DOHH2 (cell line): Measurements from ENCODE around the gene GPR107.

Experiments used
- EZH2phosphoT487 ChIP-seq: fragments of 200-600 bp; sonication (generic); IDR thresholded peaks from 2 replicates; pipeline ENCODE4 v1.6.1; 2017; ENCODE audit warnings: borderline replicate concordance, mild to moderate bottlenecking, antibody characterized with exemption, low read length, moderate library complexity, mixed read lengths
- TF ChIP-seq, protein P1 (sequence below): fragments of 200-600 bp; sonication (generic); IDR thresholded peaks from one replicate; pipeline ENCODE4 v1.5.1; 2014; ENCODE audit warnings: antibody characterized with exemption, mild to moderate bottlenecking, low read depth, low read length; ENCODE audit not compliant: poor library complexity, severe bottlenecking

DNA sequence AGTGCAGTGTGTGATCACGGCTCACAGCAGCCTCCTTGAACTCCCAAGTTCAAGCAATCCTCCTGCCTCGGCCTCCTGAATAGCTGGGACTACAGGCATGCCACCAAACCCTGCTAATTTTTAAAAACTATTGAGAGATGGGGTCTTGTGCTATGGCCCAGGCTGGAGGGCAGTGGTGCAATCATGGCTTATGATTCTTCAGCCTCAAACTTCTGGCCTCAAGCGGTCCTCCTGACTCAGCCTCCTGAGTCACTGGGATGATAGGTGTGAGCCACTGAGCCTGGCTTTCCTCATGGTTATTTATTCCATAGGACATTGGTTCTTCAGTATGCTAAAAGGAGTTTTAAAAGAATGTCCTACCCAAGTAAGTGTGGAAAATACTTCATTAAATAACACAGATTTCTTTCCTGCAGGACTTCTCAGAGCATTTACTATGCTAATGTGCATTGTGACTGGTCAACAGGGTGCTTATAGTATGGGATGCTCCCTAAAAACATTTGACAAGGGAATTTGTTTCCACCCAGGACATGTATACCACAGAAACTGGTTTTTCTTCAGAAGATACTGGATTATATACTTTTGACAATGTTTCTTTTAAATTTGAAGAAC is 107.3 kb downstream of the GPR107 start:
- TF ChIP-seq, protein P1, sequence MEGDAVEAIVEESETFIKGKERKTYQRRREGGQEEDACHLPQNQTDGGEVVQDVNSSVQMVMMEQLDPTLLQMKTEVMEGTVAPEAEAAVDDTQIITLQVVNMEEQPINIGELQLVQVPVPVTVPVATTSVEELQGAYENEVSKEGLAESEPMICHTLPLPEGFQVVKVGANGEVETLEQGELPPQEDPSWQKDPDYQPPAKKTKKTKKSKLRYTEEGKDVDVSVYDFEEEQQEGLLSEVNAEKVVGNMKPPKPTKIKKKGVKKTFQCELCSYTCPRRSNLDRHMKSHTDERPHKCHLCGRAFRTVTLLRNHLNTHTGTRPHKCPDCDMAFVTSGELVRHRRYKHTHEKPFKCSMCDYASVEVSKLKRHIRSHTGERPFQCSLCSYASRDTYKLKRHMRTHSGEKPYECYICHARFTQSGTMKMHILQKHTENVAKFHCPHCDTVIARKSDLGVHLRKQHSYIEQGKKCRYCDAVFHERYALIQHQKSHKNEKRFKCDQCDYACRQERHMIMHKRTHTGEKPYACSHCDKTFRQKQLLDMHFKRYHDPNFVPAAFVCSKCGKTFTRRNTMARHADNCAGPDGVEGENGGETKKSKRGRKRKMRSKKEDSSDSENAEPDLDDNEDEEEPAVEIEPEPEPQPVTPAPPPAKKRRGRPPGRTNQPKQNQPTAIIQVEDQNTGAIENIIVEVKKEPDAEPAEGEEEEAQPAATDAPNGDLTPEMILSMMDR = no peak
- no peak for TF ChIP-seq EZH2phosphoT487
